ENCODE measurements around the gene PACSIN2.

PACSIN2 gene

GRCh38 chr22:42891008-42891407 lies 123.9 kb downstream of the PACSIN2 start:
- no peak overlapping the region for H3K4me3 ChIP-seq (ENCODE audit: low read depth, low read length)
- in situ Hi-C loops (cut with HindIII; ENCODE audit: low sequenced_read_pairs), result no loop called here
- no peak for DNase-seq (ENCODE audit: low read depth)
- TF ChIP-seq CTCF (IDR thresholded peaks at IDR 0.05; ENCODE audit: low read depth, low read length, missing control alignments), result no peak

- DNase-seq (ENCODE audit: low read depth), result no peak
- TF ChIP-seq CTCF (IDR thresholded peaks at IDR 0.05; ENCODE audit: low read depth, low read length, missing control alignments), result no peak
- H3K4me3 ChIP-seq (ENCODE audit: low read depth, low read length), result no peak overlapping the region
- in situ Hi-C loops (cut with HindIII; ENCODE audit: low sequenced_read_pairs), result no loop called here
Measured at GRCh38 chr22:42889304-42889703, 125.6 kb downstream of the PACSIN2 start.

GRCh38 chr22:42887523-42888507 lies 127.1 kb downstream of the PACSIN2 start:
- no peak for TF ChIP-seq CTCF (IDR thresholded peaks at IDR 0.05; ENCODE audit: low read depth, low read length, missing control alignments)
- no peak for DNase-seq (ENCODE audit: low read depth)
- H3K4me3 ChIP-seq (ENCODE audit: low read depth, low read length), result no peak overlapping the region
- in situ Hi-C loops (cut with HindIII; ENCODE audit: low sequenced_read_pairs), result no loop called here

- DNase-seq (ENCODE audit: low read depth), result no peak
- in situ Hi-C loops (cut with HindIII; ENCODE audit: low sequenced_read_pairs), result no loop called here
- H3K4me3 ChIP-seq (ENCODE audit: low read depth, low read length), result no peak overlapping the region
- no peak for TF ChIP-seq CTCF (IDR thresholded peaks at IDR 0.05; ENCODE audit: low read depth, low read length, missing control alignments)
Measured at GRCh38 chr22:42887120-42887519, 127.8 kb downstream of the PACSIN2 start.

GRCh38 chr22:42885446-42885845 lies 129.5 kb downstream of the PACSIN2 start:
- H3K4me3 ChIP-seq (ENCODE audit: low read depth, low read length), result no peak overlapping the region
- in situ Hi-C loops (cut with HindIII; ENCODE audit: low sequenced_read_pairs), result no loop called here
- TF ChIP-seq CTCF (IDR thresholded peaks at IDR 0.05; ENCODE audit: low read depth, low read length, missing control alignments), result no peak
- DNase-seq (ENCODE audit: low read depth), result no peak

- in situ Hi-C loops (cut with HindIII; ENCODE audit: low sequenced_read_pairs), result loop anchor here (5.0 kb wide), 1 partner anchor 58 kb away; no protein-coding TSS in a partner anchor
- no peak overlapping the region for H3K4me3 ChIP-seq (ENCODE audit: low read depth, low read length)
- TF ChIP-seq CTCF (IDR thresholded peaks at IDR 0.05; ENCODE audit: low read depth, low read length, missing control alignments), result no peak
- no peak for DNase-seq (ENCODE audit: low read depth)
Measured at GRCh38 chr22:42884616-42885375, 130.2 kb downstream of the PACSIN2 start.
